Bronchial epithelial cell (primary cell): ENCODE data around the gene FARP2. TPM values are rescaled to one million over a fixed set of nuclear protein-coding genes. Genes with fewer than 3 reads are reported as not detected.

Experiments used
- DNase-seq: peaks from one replicate; pipeline ENCODE4 v3.0.0-alpha.2; 2010; ENCODE audit warnings: low read depth
- FAIRE-seq: peaks from 2 replicates; lab custom pipeline; 2011; peaks lifted over from hg19 to GRCh38; lab: Jason Lieb, UNC
- H3K27me3 ChIP-seq: 2 replicates; pipeline ENCODE4 v1.5.1; 2011; ENCODE audit warnings: low read length; ENCODE audit not compliant: control insufficient read depth, insufficient read depth
- H3K36me3 ChIP-seq: 2 replicates; pipeline ENCODE4 v1.5.1; 2011; ENCODE audit warnings: low read length; ENCODE audit not compliant: control insufficient read depth, insufficient read depth
- H3K4me3 ChIP-seq: 2 replicates; pipeline ENCODE4 v1.5.1; 2011; ENCODE audit warnings: mild to moderate bottlenecking, low read depth, low read length, control low read depth
- total RNA-seq: library from RNA; depleted of rRNA; stranded (reverse); fragments of >200 nt; gene quantifications from 2 replicates; pipeline ENCODE4 v1.2.1, GENCODE V29; 2014
- TF ChIP-seq, protein P1 (sequence below): IDR thresholded peaks from 2 replicates; pipeline ENCODE4 v1.5.1; 2011; ENCODE audit warnings: mild to moderate bottlenecking, moderate library complexity, low read length, control low read depth, inconsistent platforms; ENCODE audit not compliant: insufficient read depth, severe bottlenecking

Gene FARP2
- total RNA-seq, 1 donor from 2014 or later: 25.0 TPM

DNA sequence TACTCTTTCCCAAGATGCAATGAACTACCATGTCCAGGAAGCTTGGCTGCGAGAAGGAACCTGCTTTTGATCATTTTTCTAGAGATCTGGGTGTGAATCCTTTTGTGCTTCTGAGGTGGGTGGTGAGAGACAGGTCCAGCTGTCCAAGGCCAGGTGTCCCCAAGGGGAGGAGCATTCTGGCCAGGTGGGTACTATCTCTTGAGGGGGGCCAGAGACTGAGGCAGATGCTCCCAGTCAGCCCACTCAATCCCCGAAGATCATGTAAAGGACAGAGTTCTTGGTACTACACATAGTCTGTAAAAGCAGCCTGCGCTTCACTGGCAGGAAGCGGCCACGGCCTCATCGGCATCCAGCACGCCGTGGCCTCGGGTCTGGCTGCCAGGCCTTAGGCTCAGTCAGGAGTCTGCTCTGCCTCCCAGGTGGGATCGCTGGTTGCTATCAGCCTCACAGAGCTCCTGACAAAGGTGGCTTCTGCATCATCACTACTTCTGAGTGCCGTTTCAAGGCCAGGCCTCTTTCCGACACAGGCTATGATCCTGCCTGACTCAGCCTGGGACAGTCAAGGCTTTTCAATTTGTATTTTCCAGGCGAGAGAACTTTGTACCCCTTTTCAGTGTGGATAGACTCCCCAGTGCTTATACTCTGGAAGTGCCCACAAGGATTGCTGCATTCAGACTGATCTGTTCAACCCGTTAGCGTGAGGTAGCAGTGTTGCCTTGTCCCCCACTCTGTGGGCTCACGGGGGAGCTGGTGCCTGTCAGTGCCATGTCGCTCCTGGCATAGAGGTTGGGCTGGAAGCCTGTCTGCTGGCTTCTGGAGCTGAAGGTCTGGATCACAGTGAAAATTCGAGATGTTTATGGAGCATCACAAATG lies 123.2 kb downstream of the FARP2 start:
- Histone ChIP-seq H3K36me3 (peaks cover 3% of the 10 kb centered on the region), H3K27me3 (no peaks in the 10 kb centered on the region), H3K4me3 (no peak overlapping the region)
- TF ChIP-seq, protein P1, sequence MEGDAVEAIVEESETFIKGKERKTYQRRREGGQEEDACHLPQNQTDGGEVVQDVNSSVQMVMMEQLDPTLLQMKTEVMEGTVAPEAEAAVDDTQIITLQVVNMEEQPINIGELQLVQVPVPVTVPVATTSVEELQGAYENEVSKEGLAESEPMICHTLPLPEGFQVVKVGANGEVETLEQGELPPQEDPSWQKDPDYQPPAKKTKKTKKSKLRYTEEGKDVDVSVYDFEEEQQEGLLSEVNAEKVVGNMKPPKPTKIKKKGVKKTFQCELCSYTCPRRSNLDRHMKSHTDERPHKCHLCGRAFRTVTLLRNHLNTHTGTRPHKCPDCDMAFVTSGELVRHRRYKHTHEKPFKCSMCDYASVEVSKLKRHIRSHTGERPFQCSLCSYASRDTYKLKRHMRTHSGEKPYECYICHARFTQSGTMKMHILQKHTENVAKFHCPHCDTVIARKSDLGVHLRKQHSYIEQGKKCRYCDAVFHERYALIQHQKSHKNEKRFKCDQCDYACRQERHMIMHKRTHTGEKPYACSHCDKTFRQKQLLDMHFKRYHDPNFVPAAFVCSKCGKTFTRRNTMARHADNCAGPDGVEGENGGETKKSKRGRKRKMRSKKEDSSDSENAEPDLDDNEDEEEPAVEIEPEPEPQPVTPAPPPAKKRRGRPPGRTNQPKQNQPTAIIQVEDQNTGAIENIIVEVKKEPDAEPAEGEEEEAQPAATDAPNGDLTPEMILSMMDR: no peak
- FAIRE-seq (no peak), DNase-seq (no peak)

DNA sequence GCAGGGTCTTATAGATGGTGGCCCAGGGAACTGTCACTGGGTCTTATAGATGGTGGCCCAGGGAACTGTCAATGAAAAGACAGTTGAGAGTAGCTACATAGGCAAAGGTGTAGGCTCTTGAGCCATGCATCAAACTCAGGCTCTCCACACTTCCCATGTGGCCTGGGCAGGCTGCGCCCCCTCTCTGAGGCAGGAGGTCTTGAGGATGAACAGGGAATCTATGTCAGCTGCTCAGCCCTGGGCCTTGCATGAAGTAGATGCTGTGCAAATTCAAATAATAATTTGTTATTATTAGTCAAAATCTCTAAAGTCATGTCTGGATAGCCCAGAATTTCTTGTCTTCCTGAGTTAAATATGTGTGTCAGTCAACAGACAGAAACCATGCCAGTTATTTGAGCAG lies 125.6 kb downstream of the FARP2 start:
- DNase-seq (no peak), FAIRE-seq (no peak)
- H3K27me3 ChIP-seq: no peaks in the 10 kb centered on the region
- no peak overlapping the region for H3K4me3 ChIP-seq
- TF ChIP-seq, protein P1: no peak
- peaks cover 3% of the 10 kb centered on the region for H3K36me3 ChIP-seq

DNA sequence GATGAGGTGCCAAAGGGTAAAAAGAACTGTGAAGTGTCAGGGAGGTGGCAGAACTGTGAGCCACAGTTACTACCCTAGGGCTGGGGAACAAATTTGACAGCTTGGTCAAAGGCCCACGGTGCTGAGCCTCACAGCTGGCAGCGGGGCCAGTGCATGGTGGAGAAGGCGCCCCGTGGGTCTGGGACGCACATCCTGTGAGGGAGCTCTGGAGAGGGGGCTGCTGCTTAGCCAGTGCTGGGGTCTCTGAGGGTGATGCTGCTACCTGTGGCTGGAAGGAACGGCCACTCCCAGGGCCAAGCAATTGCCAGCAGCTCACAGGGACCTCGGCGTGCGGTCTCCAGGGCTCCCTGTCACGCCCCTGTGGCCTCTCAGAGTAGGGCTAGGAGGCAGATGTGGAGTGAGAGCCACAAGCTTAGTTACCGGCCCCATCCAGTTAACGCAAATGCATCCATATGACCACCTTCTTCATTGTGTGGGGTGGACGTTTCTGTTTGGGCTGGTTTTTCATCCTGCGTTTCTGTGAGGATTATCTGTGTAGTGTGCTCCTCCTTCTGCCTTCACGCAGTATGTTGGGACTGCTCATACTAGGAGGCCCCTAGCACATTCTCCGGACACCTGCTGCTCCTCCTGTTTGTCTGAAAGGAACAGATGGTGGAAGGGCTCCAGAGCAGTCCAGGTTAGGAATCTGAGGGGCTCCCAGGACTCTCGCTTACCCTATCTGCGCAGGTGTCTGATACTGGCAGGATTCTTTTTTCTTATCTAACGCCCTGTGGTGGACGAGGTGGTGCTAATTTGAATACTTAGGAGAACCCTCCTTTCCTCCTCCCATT lies 126.3 kb downstream of the FARP2 start:
- peaks cover 3% of the 10 kb centered on the region for H3K36me3 ChIP-seq
- H3K4me3 ChIP-seq: no peak overlapping the region
- TF ChIP-seq, protein P1: no peak
- FAIRE-seq: peak; percentile 43
- no peak for DNase-seq
- no peaks in the 10 kb centered on the region for H3K27me3 ChIP-seq

DNA sequence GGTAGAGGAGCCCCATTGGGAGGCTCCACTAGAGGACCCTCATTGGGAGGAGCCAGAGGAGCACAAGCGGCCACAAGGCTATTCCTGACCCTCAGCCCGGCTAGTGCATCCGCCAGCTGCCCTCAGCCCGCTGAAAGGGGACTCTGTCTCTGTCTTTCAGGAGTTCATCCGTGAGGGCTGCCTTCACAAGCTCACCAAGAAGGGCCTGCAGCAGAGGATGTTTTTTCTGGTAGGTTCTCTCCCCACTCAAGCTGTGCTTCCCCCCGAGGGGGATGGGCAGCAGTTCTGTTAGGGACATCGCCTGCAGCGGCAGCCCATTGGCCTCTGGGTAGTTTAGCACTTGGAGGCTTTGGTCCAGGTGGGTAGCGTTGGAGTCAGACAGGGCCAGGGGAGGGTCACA lies 127.2 kb downstream of the FARP2 start:
- DNase-seq (no peak), FAIRE-seq (no peak)
- TF ChIP-seq, protein P1: no peak
- no peaks in the 10 kb centered on the region for H3K27me3 ChIP-seq
- peaks cover under 1% of the 10 kb centered on the region for H3K36me3 ChIP-seq
- no peak overlapping the region for H3K4me3 ChIP-seq

DNA sequence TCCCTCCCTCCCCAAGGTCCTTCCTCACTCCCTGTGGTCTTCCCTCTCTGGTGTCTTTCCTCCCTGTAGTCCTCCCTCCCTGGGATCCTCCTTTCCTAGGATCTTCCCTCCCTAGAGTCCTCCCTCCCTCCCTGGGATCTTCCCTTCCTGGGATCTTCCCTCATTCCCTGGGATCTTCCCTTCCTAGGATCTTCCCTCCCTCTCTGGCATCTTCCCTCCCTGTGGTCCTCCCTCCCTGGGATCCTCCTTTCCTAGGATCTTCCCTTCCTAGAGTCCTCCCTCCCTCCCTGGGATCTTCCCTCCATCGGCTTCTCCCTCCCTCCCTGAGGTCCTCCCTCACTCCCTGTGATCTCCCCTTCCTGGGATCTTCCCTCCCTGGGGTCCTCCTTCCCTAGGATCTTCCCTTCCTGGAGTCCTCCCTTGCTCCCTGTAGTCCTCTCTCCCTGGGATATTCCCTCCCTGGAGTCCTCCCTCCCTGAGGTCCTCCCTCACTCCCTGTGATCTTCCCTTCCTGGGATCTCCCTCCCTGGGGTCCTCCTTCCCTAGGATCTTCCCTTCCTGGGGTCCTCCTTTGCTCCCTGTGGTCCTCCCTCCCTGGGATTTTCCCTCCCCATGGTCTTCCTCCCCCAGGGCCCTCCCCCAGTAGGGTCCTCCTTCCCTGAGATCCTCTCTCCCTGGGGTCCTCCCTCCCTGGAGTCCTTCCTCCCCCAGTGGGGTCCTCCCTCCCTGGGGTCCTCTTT lies 129.3 kb downstream of the FARP2 start:
- peaks cover 2% of the 10 kb centered on the region for H3K36me3 ChIP-seq
- no peak overlapping the region for H3K4me3 ChIP-seq
- no peaks in the 10 kb centered on the region for H3K27me3 ChIP-seq
- DNase-seq (no peak), FAIRE-seq (no peak)
- TF ChIP-seq, protein P1: no peak
